NCI-H1930 (cell line): ENCODE measurements around the gene MBOAT2.
"Not testable (repeated sequence)": the region's sequence is repeated elsewhere in the genome, so short reads cannot be mapped to it uniquely, and the experiment has no call there.

Experiments used
- DNase-seq, 2 experiments: peaks; one replicate each; lab custom pipeline; 2025; lab: John Stamatoyannopoulos, UW

MBOAT2 gene, protein sequence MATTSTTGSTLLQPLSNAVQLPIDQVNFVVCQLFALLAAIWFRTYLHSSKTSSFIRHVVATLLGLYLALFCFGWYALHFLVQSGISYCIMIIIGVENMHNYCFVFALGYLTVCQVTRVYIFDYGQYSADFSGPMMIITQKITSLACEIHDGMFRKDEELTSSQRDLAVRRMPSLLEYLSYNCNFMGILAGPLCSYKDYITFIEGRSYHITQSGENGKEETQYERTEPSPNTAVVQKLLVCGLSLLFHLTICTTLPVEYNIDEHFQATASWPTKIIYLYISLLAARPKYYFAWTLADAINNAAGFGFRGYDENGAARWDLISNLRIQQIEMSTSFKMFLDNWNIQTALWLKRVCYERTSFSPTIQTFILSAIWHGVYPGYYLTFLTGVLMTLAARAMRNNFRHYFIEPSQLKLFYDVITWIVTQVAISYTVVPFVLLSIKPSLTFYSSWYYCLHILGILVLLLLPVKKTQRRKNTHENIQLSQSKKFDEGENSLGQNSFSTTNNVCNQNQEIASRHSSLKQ

DNA sequence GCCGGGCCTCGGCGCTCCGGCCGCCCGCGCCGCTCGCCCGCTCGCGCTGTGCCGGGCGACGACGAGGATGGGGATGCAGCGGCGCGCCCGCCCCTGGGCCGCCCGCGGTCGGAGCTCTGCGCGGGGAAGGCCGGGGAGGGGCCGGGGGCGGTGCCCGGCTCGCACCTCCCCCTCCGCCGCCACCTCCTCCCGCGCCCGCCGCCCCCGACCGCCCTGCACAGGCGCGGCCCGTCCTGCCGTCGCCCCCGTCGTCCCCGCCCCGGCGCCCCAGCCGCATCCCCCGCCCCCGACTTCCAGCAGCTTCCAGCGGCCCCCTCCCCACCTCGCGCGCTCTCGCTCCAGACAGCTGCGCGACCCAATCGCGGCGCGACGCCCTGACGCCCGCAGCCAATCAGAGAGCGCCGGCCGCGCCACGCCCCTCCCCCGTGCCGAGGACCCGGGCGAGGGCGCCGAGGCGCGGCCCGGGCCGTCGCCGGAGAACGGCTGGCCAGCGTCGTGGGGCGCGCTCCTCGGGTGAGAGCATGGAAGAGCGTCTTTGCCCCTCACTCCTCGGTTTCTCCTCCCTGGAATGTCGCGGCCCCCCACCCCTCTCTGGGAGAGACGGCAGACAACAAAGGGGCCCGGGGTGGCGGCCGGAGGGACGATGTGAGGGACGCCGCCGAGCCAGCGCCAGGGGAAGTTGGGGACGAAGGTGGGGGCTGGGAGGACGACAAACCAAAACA is at the start of gene MBOAT2:
MBOAT2 (minus strand) TSS at position 69 of the 722 bp plus-strand sequence. CDS start 70 bp downstream, outside the sequence.
- DNase-seq = peak; percentile 85 to 91

DNA sequence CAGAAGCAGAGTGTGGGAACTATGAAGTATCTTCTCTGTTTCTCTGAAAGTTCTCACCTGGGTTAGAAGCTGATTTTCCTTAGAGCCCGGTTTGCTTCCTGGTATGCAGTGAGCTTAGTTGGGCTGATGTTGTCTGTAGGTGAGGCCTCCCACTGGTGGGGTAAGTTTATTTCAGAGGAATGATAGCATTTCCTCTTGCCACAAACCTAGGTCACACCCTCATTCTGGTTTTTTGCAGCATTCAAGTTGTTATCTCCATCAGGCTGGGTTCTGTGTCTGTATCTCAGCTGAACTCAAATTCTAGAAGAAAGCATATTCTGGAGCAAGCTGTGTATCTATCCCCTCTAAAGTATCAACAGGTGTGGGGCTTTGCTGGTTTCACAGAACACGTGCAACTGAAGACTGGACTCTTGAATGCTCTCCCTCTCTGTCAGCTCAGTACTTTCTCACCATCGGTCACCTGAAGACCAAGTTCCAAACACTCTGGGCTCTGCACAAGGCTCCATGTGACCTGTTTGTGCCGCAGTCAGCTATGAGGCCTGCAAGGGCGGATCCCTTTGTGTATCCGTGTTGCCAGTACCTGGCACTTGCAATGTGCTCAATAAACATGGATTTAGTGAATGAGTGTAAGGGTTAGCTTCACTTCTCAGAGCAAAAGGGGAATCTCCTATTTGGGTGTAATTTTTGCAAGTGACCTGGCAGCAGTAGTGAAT is 49.5 kb upstream of the MBOAT2 start:
- DNase-seq = no peak

DNA sequence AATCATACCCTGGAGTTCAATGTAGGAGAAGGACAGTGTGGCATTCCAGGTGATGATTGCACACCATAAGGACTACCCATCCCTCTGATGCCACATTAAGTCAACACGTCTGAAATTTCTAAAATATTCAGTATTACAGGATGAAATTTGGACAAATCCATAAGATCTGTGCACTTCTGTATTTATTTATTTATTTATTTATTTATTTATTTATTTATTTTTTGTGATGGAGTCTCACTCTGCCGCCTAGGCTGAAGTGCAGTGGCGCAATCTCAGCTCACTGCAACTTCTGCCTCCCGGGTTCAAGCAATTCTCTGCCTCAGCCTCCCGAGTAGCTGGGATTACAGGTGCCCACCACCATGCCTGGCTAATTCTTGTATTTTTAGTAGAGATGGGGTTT is 48.0 kb upstream of the MBOAT2 start:
- not testable (repeated sequence) for DNase-seq

DNA sequence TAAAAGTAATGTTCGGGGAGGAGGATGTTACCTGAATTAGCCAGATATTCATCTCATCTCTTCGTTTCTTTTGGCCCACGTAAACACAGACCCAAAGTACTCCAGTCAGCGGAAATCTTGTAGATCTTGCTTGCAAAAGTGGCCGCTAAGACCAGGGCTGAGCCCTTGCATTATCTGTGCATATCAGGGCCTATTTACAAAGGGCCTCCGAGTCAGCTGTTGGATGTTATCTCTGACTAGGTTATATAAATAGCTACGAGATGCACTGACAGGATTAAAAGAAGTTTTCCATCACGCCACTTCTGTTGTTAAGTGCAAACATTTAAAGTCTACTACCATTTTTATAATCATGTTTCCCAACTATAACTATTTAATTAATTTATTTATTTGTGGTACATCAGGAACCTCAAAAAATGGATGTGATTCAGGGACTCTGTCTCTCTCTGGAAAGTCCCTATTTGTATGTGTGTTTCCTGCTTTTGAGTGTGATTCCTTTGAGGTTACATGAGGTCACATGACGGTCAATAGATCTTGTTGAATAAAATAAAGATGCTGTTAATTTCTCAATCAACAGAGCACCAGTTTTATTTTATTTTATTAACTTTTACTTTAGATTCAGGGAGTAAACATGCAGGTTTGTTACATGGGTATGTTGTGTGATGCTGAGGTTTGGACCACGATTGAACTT is 46.8 kb upstream of the MBOAT2 start:
- no peak for DNase-seq

DNA sequence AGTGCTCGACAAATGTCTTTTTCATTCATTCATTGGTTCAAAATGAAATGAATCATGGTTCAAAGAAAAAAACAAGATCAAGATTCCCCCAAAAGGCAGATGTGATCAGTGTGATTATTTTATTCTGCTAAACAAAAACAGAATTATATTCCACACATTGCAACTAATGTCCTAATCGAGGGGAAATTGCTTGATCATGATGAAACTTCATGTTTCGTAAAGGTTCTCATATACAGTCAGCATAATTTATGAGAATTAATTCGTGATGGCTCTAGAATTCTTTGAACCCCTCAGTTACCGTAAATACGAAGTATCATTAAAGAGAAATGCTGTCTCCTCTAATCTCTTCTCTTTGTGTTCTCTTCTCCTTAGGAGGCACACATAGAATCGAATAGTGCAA is 42.1 kb upstream of the MBOAT2 start:
- no peak for DNase-seq

DNA sequence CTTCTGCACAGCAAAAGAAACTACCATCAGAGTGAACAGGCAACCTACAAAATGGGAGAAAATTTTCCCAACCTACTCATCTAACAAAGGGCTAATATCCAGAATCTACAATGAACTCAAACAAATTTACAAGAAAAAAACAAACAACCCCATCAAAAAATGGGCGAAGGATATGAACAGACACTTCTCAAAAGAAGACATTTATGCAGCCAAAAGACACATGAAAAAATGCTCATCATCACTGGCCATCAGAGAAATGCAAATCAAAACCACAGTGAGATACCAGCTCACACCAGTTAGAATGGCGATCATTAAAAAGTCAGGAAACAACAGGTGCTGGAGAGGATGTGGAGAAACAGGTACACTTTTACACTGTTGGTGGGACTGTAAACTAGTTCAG is 40.0 kb upstream of the MBOAT2 start:
- not testable (repeated sequence) for DNase-seq

DNA sequence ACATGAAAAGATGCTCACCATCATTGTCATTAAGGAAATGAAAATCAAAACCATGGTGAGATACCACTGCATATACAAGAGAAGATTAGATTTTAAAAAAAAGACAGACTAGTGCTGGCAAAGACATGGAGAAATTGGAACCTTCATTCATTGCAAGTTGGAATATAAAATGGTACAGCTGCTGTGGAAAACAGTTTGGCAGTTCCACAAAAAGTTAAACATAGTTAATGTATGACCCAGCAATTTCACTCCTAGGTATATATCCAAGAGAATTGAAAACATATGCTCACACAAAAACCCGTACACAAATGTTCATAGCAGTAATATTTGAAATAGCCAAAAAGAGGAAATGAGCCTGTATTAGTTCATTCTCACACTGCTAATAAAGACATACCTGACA is 33.7 kb upstream of the MBOAT2 start:
- no peak for DNase-seq

DNA sequence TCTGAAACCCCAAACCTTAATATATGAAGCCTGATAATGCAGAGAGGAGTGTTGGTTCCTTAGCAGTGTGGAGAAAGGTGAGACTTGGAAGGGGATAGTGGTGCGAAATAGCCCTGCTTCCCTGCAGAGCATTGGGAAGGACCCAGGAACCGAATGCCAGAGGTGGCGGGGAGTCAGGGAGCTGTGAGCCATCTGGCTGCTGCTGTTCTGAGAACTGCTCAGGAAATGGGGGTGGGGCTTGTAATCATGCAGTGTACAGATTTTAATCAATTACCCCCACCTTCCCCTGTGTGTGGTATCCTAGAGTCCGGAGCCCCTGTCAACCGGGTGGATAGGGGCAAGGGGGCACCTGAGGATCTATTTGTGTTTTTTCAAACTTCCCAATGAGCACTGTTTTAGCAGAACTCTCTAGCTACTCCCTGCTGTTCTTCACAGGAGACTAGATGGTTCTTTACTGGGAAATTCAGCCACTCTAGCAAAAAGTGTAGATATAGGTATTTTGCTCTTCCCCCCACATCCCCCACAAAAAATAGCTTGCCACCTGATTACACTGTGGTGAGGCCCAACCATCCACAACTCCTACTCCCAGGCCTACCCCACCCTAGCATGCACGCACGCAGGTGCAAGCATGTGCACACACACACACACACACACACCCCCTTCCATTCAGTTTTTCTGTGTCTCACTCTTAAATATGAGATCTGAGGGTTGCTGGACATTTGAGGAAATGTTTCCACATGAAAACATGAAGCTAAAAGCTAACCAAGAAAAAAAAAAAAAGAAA is 30.1 kb upstream of the MBOAT2 start:
- no peak for DNase-seq

DNA sequence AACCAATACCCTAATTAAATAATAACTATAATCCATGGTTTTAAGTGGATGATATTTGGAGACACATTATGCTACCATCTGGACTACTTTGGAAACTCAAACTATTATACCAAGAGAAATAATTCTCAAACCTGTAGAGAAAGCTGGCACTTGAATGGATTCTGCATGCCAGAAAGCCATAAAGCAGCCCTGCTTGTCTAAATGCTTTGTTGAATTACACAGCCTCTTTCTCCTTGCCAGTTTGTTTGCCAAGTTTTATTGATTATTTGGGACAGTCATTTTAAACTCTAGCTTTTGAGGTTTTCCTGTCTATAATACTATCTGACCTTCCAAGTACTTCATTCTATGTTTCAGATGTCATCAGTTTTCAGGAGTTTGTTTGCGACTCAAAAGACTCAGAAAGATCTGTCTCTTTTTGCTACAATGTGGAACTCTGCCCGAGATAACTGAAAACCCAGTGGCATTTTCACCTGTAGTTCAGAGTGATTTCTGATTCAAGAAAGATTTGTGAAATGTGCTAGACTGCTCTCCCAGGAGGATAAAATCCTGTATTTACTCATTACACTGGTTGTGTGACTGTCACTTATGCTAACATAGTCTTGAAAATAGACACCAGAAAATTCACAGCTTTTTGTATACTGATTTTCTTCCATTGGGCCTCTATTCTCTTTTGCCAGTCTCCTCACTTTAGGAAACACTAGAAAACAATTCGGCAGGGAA is 29.2 kb upstream of the MBOAT2 start:
- DNase-seq = peak in 1 of 2 experiments; percentile 28

DNA sequence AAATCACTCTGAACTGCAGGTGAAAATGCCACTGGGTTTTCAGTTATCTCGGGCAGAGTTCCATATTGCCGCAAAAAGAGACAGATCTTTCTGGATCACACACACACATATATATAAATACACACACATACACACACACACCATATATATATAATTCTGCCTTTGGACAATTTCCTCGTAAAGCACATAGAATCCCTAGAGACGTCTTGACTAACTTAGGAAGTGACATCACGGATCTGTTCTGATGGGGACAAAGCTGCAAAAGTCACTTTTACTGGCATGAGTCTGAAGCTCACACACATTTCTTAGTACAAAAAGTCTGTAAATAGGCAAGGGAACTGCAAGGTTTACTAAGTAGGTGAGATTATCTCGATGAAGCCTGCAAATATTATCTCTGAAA is 28.6 kb upstream of the MBOAT2 start:
- no peak for DNase-seq

DNA sequence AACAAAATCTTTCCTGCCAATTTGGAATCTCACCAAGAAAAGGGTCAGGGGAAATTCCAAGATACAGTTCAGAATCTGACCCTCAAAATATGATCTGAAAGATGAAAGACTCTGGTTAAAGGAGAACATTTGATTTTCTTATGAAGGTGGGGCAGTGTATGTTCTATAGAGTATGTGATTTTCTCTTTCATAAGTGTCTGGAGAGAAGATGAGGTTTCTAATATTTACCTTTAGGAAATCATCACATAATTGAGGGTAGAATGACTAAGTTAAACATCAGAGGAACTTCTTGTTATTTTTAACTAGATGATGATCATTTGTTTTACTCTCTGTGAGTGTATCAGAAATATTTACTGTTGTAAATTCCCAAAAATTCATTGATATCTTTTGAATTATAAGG is 27.8 kb upstream of the MBOAT2 start:
- no peak for DNase-seq

DNA sequence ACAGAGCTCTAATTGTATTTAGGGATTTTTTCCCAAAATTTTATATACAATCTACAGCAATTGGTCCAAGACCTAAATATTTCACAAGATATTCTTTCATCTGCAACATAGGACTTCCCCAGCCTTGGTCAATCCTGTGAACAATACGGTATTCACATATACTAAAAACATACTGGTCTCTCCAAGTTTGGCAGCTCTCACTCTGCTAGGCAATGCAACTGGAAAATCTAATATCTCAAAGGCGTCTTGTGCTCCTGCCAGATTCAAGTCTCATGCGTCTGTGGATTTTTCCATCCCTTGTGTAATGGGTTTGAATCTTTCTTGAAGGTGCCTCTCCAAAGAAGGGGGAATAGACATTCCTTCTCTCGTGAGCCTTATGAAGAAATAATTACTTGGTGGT is 27.4 kb upstream of the MBOAT2 start:
- DNase-seq = no peak

DNA sequence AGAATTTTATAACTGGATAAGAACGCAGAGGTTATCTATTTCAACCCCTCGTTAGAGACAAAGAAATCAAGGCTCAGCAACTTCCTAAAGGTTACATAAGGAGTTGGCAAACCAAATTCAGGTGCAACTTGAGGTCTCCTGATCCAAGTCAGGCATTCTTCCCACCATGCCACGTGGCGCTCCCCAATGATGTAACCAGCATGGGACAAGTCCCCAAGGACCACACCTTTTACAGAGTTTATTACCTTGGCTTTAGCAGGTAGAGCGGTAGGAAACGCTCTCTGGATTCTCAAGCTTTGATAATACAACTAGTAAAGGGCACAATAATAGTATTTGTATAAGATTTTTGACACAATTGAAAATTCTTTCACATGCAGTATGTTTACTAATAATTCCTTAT is 26.7 kb upstream of the MBOAT2 start:
- DNase-seq = peak; percentile 23 to 45

DNA sequence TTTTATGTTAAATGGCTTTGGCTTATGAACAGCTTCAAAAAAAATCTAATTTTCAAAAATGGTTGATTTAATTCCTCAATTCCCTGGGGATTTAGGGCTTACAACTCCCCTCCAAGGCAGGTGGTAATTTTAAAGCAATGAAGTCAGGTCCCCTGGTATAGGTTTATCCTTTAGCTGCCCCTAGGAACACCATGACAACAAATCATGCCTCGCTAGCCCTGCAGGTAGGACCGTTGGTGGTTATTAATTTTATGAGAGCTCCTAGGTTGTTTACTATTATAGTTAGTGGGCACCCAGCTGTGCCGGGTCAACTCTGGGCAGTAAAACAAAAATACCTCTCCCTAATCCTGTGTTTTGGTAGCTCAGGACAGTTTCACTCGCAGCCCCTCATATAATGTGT is 26.2 kb upstream of the MBOAT2 start:
- peak; percentile 35 to 67 for DNase-seq

DNA sequence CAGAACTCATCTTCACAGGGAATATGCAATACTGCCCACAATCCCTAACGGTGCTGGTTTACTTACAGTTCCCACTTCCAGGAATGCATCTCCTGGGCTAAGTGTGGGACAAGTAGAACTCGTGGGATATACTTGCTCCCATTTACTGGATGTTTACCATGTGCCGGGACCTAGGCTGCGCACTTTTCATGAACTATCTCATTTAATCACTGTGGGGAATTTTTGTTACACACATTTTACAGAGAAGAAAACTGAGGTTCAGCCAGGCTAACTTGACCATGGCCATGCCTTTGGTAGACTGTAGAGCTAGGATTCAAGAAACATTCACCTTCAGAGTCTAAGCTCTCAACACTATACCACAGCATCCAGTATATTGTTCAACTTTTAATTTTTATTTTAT is 24.4 kb upstream of the MBOAT2 start:
- DNase-seq = no peak

DNA sequence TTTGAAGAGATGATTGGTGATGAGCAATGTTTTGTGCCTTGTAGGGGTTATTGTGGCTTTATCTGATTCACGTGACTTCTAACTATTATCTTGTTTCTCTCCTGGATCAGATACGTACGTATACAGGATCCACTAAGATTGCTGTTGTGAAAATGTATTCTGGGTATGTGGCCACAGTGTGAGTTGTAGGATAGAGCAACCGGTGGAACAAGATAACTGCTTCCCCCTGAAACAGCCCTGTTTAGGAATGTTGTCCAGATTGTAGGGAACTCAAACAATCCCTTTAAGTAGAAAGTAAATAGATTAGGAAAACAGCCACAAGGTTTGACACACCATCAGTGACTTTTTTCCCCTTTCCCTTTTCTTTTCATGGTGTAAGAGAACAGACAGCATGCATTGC is 22.3 kb upstream of the MBOAT2 start:
- DNase-seq = no peak

DNA sequence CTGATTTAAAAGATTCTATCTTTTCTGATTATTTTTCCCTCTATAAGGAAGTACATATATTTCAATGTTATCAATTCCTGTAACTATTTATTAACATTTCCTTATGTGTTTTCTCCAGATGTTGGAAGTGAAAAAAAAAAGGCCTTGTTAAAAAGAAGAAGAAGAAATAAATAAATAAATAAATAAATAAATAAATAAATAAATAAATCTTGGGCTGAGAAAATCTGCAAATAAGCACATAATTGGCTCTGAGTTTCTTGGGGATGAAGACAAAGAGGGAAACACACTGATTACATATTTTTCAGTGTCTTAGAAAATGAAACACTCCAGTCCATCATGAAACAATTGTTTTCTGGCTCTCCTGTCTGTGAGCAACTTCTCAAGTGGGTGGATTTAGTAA is 21.1 kb upstream of the MBOAT2 start:
- no peak for DNase-seq

DNA sequence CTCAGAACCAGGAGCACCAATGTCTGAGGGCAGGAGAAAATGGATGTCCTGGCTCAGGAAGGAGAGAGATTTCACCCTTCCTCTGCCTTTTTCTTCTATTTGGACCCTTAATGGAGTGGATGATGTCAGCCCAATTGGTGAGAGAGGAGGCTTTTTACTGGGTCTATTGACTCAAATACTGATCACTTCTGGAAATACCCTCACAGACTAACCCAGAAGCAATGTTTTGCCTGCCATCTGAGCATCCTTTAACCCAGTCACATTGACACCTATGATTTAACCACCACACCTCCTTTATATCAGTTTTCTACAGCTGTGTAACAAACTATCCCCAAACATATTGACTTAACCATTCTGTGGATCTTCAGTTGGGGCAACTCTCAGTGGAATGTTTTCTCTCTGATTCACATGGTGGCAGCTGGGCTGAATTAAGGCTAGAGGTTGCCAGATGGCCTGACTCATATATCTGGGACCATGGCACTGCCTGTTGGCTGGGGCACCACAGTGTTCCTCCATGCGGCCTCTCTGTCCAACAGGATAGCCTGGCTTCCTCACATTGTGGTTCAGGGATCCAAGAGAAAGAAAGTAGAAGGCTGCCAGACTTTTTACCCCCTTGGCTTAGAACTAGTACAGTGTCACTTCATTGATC is 18.2 kb upstream of the MBOAT2 start:
- no peak for DNase-seq

DNA sequence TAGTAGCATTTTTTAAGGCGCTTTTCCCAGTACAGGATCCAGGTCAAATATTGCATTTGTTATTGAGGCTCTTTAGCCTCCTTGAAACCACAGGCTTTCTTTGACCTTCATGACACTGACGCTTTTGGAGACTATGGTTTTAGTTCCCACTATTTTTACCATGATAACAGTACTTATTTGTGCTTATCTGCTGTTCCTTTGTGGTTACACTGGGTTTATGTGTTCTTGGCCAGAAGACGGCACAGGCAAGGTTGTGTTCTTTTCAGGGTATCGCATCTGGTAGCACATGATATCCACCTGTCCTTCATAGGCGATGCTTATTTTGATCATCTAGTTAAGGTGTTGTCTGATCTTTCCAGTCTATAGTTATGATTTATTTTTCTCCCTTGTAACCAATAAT is 16.8 kb upstream of the MBOAT2 start:
- DNase-seq = no peak

DNA sequence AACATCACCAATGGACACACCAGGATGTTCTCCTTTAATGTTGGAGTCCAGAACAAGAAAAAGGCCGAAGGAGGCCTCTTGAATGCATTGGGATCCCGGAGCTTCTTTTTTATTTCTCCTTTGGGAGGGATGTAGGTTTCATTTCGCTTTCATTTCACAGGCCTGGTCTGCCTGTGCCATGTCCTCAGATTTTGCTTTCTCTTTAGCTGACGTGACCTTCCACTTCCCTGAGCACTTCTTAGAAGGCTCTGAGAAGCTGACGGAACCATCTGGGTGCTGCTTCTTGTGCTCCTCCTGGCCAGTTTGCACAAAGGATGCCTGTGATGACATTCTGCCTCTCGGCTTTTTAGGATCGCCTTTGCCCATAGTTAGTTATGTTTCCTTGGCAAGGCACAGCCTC is 15.1 kb upstream of the MBOAT2 start:
- DNase-seq = no peak
